Peyer's patch (tissue), 4 donors: ENCODE results near the gene HAND2. TPM values are rescaled to one million over a fixed set of nuclear protein-coding genes. Genes with fewer than 3 reads are reported as not detected.
A peak's percentile ranks its signal among the peaks of the same experiment; 100 is the strongest.

Source experiments
- DNase-seq, 3 donors: peaks; one replicate each; pipeline ENCODE4 v3.0.0-alpha.2; 2017 to 2019
- H3K27ac ChIP-seq, 4 donors: fragments of 200-600 bp; sonication (generic); one replicate each; pipeline ENCODE4 v1.5.1; 2016 to 2019
- H3K27me3 ChIP-seq, 2 donors: fragments of 200-600 bp; sonication (generic); one replicate each; pipeline ENCODE4 v1.5.1; 2019
- H3K36me3 ChIP-seq, 3 donors: fragments of 200-600 bp; sonication (generic); one replicate each; pipeline ENCODE4 v1.5.1; 2016 to 2019
- H3K4me1 ChIP-seq, 4 donors: fragments of 200-600 bp; sonication (generic); one replicate each; pipeline ENCODE4 v1.5.1; 2016 to 2019
- H3K4me3 ChIP-seq, 4 donors: fragments of 200-600 bp; sonication (generic); 1 replicate in 3 of 4; 2 replicates in 1 of 4; pipeline ENCODE4 v1.5.1; 2016 to 2019; ENCODE audit warnings: mild to moderate bottlenecking in 1 of 4
- H3K9me3 ChIP-seq, 4 donors: fragments of 200-600 bp; sonication (generic); one replicate each; pipeline ENCODE4 v1.5.1; 2016 to 2019; ENCODE audit warnings: mild to moderate bottlenecking in 1 of 4
- CTCF ChIP-seq, 6 experiments: fragments of 450-650 bp in 4 of 6; fragments of 200-600 bp in 2 of 6; sonication (generic) in 1 of 6; IDR thresholded peaks; one replicate each; pipeline ENCODE4 v1.5.1; 2017 to 2019; ENCODE audit warnings: antibody characterized with exemption in 6 of 6, mild to moderate bottlenecking in 3 of 6, moderate library complexity in 1 of 6
- POLR2A ChIP-seq, 2 donors: fragments of 450-650 bp; IDR thresholded peaks; one replicate each; pipeline ENCODE4 v1.5.1; 2017; ENCODE audit warnings: antibody characterized with exemption in 2 of 2, mild to moderate bottlenecking in 2 of 2, moderate library complexity in 2 of 2
- total RNA-seq, 4 donors: library from RNA; depleted of rRNA; stranded (reverse); fragments of >200 nt; gene quantifications; one replicate each; pipeline ENCODE4 v1.1.0, GENCODE V29; 2016

HAND2 gene
- total RNA-seq, 4 donors from 2014 or later: 4.9 to 40.4 (median 9.1) TPM; not detected in 1

- H3K4me3 ChIP-seq: no peak overlapping the region
- peaks cover 0 to 10% (median 0%) of the 10 kb centered on the region in 4 donors for H3K4me1 ChIP-seq
- no peak overlapping the region for H3K27ac ChIP-seq
- H3K27me3 ChIP-seq: no peaks in the 10 kb centered on the region
- TF ChIP-seq POLR2A (IDR thresholded peaks at IDR 0.05) (no peak), CTCF (IDR thresholded peaks at IDR 0.05) (no peak)
- H3K36me3 ChIP-seq: no peaks in the 10 kb centered on the region
- H3K9me3 ChIP-seq: no peaks in the 10 kb centered on the region
- no peak for DNase-seq
Observed at GRCh38 chr4:173493041-173493440, 37.0 kb downstream of the HAND2 start.

GRCh38 chr4:173492315-173492714 lies 37.7 kb downstream of the HAND2 start:
- H3K9me3 ChIP-seq: no peaks in the 10 kb centered on the region
- H3K4me1 ChIP-seq: peaks cover 0 to 10% (median 0%) of the 10 kb centered on the region in 4 donors
- no peaks in the 10 kb centered on the region for H3K27me3 ChIP-seq
- H3K4me3 ChIP-seq: no peak overlapping the region
- no peaks in the 10 kb centered on the region for H3K36me3 ChIP-seq
- no peak overlapping the region for H3K27ac ChIP-seq
- TF ChIP-seq CTCF (IDR thresholded peaks at IDR 0.05) (no peak), POLR2A (IDR thresholded peaks at IDR 0.05) (no peak)
- no peak for DNase-seq

- Histone ChIP-seq H3K4me3 (no peak overlapping the region), H3K27me3 (no peaks in the 10 kb centered on the region), H3K9me3 (no peaks in the 10 kb centered on the region), H3K4me1 (peaks cover 0 to 10% (median 0%) of the 10 kb centered on the region in 4 donors), H3K27ac (no peak overlapping the region), H3K36me3 (no peaks in the 10 kb centered on the region)
- peak in 1 of 3 donors; percentile 66 for DNase-seq
- TF ChIP-seq POLR2A (IDR thresholded peaks at IDR 0.05): no peak
- no peak for TF ChIP-seq CTCF (IDR thresholded peaks at IDR 0.05)
Observed at GRCh38 chr4:173490817-173491528, 39.1 kb downstream of the HAND2 start.

- H3K9me3 ChIP-seq: no peaks in the 10 kb centered on the region
- no peaks in the 10 kb centered on the region for H3K36me3 ChIP-seq
- H3K4me1 ChIP-seq: peaks cover 0 to 10% (median 0%) of the 10 kb centered on the region in 4 donors
- H3K27me3 ChIP-seq: no peaks in the 10 kb centered on the region
- no peak for DNase-seq
- no peak for TF ChIP-seq POLR2A (IDR thresholded peaks at IDR 0.05)
- H3K4me3 ChIP-seq: no peak overlapping the region
- H3K27ac ChIP-seq: no peak overlapping the region
Observed at GRCh38 chr4:173490256-173490655, 39.8 kb downstream of the HAND2 start.

- DNase-seq: no peak
- no peaks in the 10 kb centered on the region for H3K27me3 ChIP-seq
- H3K4me1 ChIP-seq: peaks cover 0 to 10% (median 0%) of the 10 kb centered on the region in 4 donors
- no peak overlapping the region for H3K4me3 ChIP-seq
- no peak overlapping the region for H3K27ac ChIP-seq
- H3K9me3 ChIP-seq: no peaks in the 10 kb centered on the region
- no peak for TF ChIP-seq CTCF (IDR thresholded peaks at IDR 0.05)
- TF ChIP-seq POLR2A (IDR thresholded peaks at IDR 0.05): no peak
- no peaks in the 10 kb centered on the region for H3K36me3 ChIP-seq
Observed at GRCh38 chr4:173489514-173489913, 40.5 kb downstream of the HAND2 start.

GRCh38 chr4:173488656-173489055 lies 41.4 kb downstream of the HAND2 start:
- TF ChIP-seq POLR2A (IDR thresholded peaks at IDR 0.05) (no peak), CTCF (IDR thresholded peaks at IDR 0.05) (no peak)
- no peaks in the 10 kb centered on the region for H3K27me3 ChIP-seq
- no peaks in the 10 kb centered on the region for H3K9me3 ChIP-seq
- no peaks in the 10 kb centered on the region for H3K36me3 ChIP-seq
- DNase-seq: no peak
- no peak overlapping the region for H3K4me3 ChIP-seq
- peaks cover 0 to 10% (median 0%) of the 10 kb centered on the region in 4 donors for H3K4me1 ChIP-seq
- no peak overlapping the region for H3K27ac ChIP-seq
